Spleen (tissue), 11 donors: Measurements from ENCODE around the gene ACOX3. TPM values are rescaled to one million over a fixed set of nuclear protein-coding genes. Genes with fewer than 3 reads are reported as not detected.

Experiments used
- DNase-seq: peaks from one replicate; pipeline ENCODE4 v3.0.0-alpha.2; 2020
- H3K27ac ChIP-seq, 8 donors: fragments of 200-600 bp; sonication (generic) in 7 of 8; 1 replicate in 4 of 8; 2 replicates in 4 of 8; pipeline versions ENCODE4 v1.5.0 to v1.8.0; 2016 to 2021; ENCODE audit warnings: inconsistent platforms in 4 of 8, mild to moderate bottlenecking in 4 of 8, moderate library complexity in 1 of 8
- H3K27me3 ChIP-seq, 7 donors: fragments of 200-600 bp; sonication (generic) in 6 of 7; replicated peaks in 1 of 7; 1 replicate in 4 of 7; 2 replicates in 3 of 7; pipeline versions ENCODE4 v1.5.0 to v1.8.0; 2016 to 2021; ENCODE audit warnings: inconsistent platforms in 3 of 7, mild to moderate bottlenecking in 1 of 7
- H3K36me3 ChIP-seq, 6 donors: fragments of 200-600 bp; sonication (generic) in 5 of 6; 1 replicate in 4 of 6; 2 replicates in 2 of 6; pipeline versions ENCODE4 v1.5.0 to v1.8.0; 2016 to 2021; ENCODE audit warnings: inconsistent platforms in 2 of 6
- H3K4me1 ChIP-seq, 6 donors: fragments of 200-600 bp; sonication (generic) in 5 of 6; 1 replicate in 3 of 6; 2 replicates in 3 of 6; pipeline versions ENCODE4 v1.5.0 to v1.8.0; 2016 to 2021; ENCODE audit warnings: inconsistent platforms in 3 of 6
- H3K4me3 ChIP-seq, 8 donors: fragments of 200-600 bp; sonication (generic) in 7 of 8; 1 replicate in 4 of 8; 2 replicates in 4 of 8; pipeline versions ENCODE4 v1.5.0 to v1.8.0; 2016 to 2021; ENCODE audit warnings: inconsistent platforms in 4 of 8, mild to moderate bottlenecking in 4 of 8, moderate library complexity in 2 of 8
- H3K9me3 ChIP-seq, 8 donors: fragments of 200-600 bp; sonication (generic) in 7 of 8; 1 replicate in 4 of 8; 2 replicates in 4 of 8; pipeline versions ENCODE4 v1.5.0 to v1.8.0; 2016 to 2021; ENCODE audit warnings: inconsistent platforms in 4 of 8
- CTCF ChIP-seq, 11 experiments: fragments of 200-600 bp in 7 of 11; fragments of 450-650 bp in 4 of 11; sonication (generic) in 4 of 11; IDR thresholded peaks in 8 of 11; conservative IDR thresholded peaks in 3 of 11; 1 replicate in 7 of 11; 2 replicates in 4 of 11; pipeline versions ENCODE4 v1.4.0 to v1.8.0; 2016 to 2021; ENCODE audit warnings: antibody characterized with exemption in 11 of 11, inconsistent platforms in 4 of 11, mild to moderate bottlenecking in 1 of 11
- POLR2A ChIP-seq, 3 donors: fragments of 450-650 bp; IDR thresholded peaks; one replicate each; pipeline ENCODE4 v1.5.1; 2017; ENCODE audit warnings: antibody characterized with exemption in 3 of 3, mild to moderate bottlenecking in 1 of 3
- POLR2AphosphoS5 ChIP-seq, 3 donors: sonication (generic); formaldehyde crosslinking; IDR thresholded peaks; one replicate each; pipeline ENCODE4 v1.5.1; 2017; ENCODE audit warnings: antibody characterized with exemption in 3 of 3
- WGBS, 5 donors: extraction: QIAGEN DNeasy Blood & Tissue Kit in 3 of 5; methylation state at CpG; one replicate each; pipeline versions ENCODE4 v1.1.5 to v1.1.7; 2013 to 2018; 5-methylcytosine and 5-hydroxymethylcytosine counted together
- intact Hi-C: fragments of 100-400 bp; cut with DNase I; formaldehyde crosslinking; loops from one replicate; pipeline ENCODE4 v1.15.0; 2023; ENCODE audit warnings: low total_unique reads
- polyA plus RNA-seq, 3 donors: library from polyadenylated mRNA; stranded (reverse); fragments of 200-250 nt; gene quantifications; one replicate each; pipeline ENCODE4 v1.2.1, GENCODE V29; 2013
- total RNA-seq, 7 donors: library from RNA; depleted of rRNA in 3 of 7; stranded (reverse); fragments of >200 nt in 3 of 7; fragmentation: NEBNext Ultra II Directional in 4 of 7; extraction: Animal tissue kit (Norgen Biotek cat#: 25700) in 4 of 7; gene quantifications; one replicate each; pipeline versions ENCODE4 v1.1.0 to v1.2.1, GENCODE V29; 2016 to 2021
- donor health status: healthy with polysubstance abuse.
- donor health status: DM: no; HTN: no; CAD: no; lungs with moderate emphysema.
- donor health status: DM: no; HTN: no; CAD: no.
- donor health status: Bipolar disorder and iron deficiency.
- donor health status: healthy.
- donor health status: DM: no; HTN: no; CAD: no.
- donor health status: DM: yes; HTN: yes; CAD: no.

Gene ACOX3
- total and polyA plus RNA-seq, 10 donors, result 11.3 to 26.5 (median 19.7) TPM

DNA sequence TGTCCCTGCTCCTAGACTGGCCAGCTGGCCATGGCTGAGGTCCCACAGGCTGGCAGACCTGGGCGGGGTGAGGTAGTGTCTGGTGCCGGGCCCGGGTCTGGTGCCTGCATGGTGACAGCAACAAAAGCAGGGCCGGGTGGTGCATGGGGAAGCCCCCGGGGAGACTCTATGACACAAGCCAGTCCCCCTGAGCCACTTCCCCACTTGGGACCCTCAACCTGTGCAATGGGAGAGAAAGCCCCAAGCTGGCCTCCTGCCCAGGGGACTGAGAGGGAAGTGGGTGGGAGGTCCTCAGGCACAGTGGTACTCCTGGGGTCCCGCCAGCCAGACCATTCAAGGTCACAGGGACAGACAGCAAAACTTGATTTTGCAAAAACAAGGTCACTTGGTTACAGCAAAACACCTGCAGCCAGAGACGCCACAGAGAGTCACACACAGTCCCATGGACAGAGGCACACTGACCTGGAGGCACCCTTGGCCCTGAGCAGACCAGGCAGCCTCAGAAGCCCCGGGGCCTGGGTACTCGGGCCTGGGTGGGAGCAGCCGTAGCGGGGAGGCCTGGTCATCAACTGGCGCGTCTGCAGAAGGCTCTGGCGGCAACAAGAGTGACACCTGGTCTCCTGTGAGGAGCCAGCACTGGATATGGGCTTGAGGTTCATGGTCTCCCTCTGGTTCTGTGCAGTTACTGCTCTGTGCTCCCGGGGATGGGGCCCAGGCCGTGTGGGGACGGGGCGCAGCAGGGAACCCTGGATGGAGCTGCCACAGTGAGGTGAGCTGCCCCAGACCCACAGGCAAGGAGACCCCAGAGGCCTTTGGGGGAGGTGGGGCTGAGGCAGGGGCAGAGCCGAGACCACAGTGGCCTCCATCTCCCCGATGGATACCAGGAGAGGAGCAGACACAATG is 110.4 kb downstream of the ACOX3 start:
- no peaks in the 10 kb centered on the region for H3K27me3 ChIP-seq
- peak overlapping the region in 1 of 8 donors; percentile 42 for H3K27ac ChIP-seq
- DNase-seq, result peak; percentile 64
- no peak for TF ChIP-seq POLR2A (IDR thresholded peaks at IDR 0.05)
- TF ChIP-seq POLR2AphosphoS5 (IDR thresholded peaks at IDR 0.05), result no peak
- TF ChIP-seq CTCF (IDR thresholded peaks at IDR 0.05 in 8 of 11, conservative IDR thresholded peaks at IDR 0.05 in 3 of 11), result no peak
- no peaks in the 10 kb centered on the region for H3K36me3 ChIP-seq
- H3K4me1 ChIP-seq, result peaks cover 0 to 5% (median 0%) of the 10 kb centered on the region in 6 donors
- no peak overlapping the region for H3K4me3 ChIP-seq
- WGBS, 5 donors, result 82 to 85% (median 84%) methylated on average over 16 to 20 of the region's 20 CpGs
- intact Hi-C loops, result no loop called here
- H3K9me3 ChIP-seq, result peaks cover 0 to 20% (median under 1%) of the 10 kb centered on the region in 8 donors

GRCh38 chr4:8329560-8329858 is 111.0 kb downstream of the ACOX3 start:
- no peaks in the 10 kb centered on the region for H3K36me3 ChIP-seq
- H3K4me3 ChIP-seq, result no peak overlapping the region
- peak; percentile 48 for DNase-seq
- H3K9me3 ChIP-seq, result peaks cover 0 to 16% (median 0%) of the 10 kb centered on the region in 8 donors
- WGBS, 5 donors, result 75 to 81% (median 77%) methylated on average over 6 of the region's 6 CpGs
- peaks cover 0 to 5% (median 0%) of the 10 kb centered on the region in 6 donors for H3K4me1 ChIP-seq
- H3K27me3 ChIP-seq, result no peaks in the 10 kb centered on the region
- H3K27ac ChIP-seq, result no peak overlapping the region
- intact Hi-C loops, result no loop called here
- TF ChIP-seq CTCF (IDR thresholded peaks at IDR 0.05 in 8 of 11, conservative IDR thresholded peaks at IDR 0.05 in 3 of 11), result no peak
- TF ChIP-seq POLR2A (IDR thresholded peaks at IDR 0.05), result no peak
- no peak for TF ChIP-seq POLR2AphosphoS5 (IDR thresholded peaks at IDR 0.05)

- Histone ChIP-seq H3K36me3 (no peaks in the 10 kb centered on the region), H3K4me1 (peaks cover 0 to 5% (median 0%) of the 10 kb centered on the region in 6 donors), H3K27me3 (no peaks in the 10 kb centered on the region), H3K27ac (no peak overlapping the region), H3K9me3 (peaks cover 0 to 16% (median 0%) of the 10 kb centered on the region in 8 donors), H3K4me3 (no peak overlapping the region)
- WGBS, 5 donors, result 61 to 92% (median 80%) methylated on average over 3 to 13 of the region's 13 CpGs
- TF ChIP-seq POLR2AphosphoS5 (IDR thresholded peaks at IDR 0.05) (no peak), CTCF (IDR thresholded peaks at IDR 0.05 in 8 of 11, conservative IDR thresholded peaks at IDR 0.05 in 3 of 11) (no peak), POLR2A (IDR thresholded peaks at IDR 0.05) (no peak)
- intact Hi-C loops, result no loop called here
- DNase-seq, result peak; percentile 39
Observed at GRCh38 chr4:8328866-8329559, 111.5 kb downstream of the ACOX3 start.

DNA sequence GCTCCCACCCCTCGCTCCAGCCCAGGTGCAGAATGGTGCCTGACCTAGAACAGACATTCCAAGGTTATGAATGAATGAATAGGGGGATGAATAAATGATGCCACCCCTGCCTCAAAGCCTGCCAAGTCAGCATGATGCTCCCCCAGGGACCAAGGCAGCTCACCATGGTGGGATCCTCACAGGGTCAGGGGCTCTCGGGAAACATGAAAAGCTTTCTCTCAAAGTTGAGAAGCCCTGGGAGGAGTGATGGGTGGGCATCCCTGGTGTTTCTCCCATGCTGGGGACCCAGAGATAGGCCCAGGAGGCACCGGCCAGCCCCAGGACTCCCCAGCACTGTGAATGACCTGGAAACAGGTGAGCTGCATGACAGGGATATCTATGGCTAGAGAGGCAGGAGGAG is 112.1 kb downstream of the ACOX3 start:
- 79 to 95% (median 87%) methylated on average over 3 of the region's 3 CpGs for WGBS, 5 donors
- intact Hi-C loops, result no loop called here
- no peak for TF ChIP-seq POLR2A (IDR thresholded peaks at IDR 0.05)
- TF ChIP-seq CTCF (IDR thresholded peaks at IDR 0.05 in 8 of 11, conservative IDR thresholded peaks at IDR 0.05 in 3 of 11), result no peak
- TF ChIP-seq POLR2AphosphoS5 (IDR thresholded peaks at IDR 0.05), result no peak
- Histone ChIP-seq H3K27me3 (no peaks in the 10 kb centered on the region), H3K4me3 (no peak overlapping the region), H3K4me1 (peaks cover 0 to 5% (median 0%) of the 10 kb centered on the region in 6 donors), H3K36me3 (no peaks in the 10 kb centered on the region), H3K27ac (no peak overlapping the region), H3K9me3 (peaks cover 0 to 16% (median 0%) of the 10 kb centered on the region in 8 donors)
- peak; percentile 22 for DNase-seq
